ENCODE measurements around the gene B3GNT3. TPM values are rescaled to one million over a fixed set of nuclear protein-coding genes. Genes with fewer than 3 reads are reported as not detected.

B3GNT3 gene
- total RNA-seq, 1 experiment from 2014 or later, result 22.2 TPM

GRCh38 chr19:17802137-17802858 is 7.4 kb downstream of the B3GNT3 start:
- Histone ChIP-seq H4K20me1 (ENCODE audit: insufficient read depth) (no peaks in the 10 kb centered on the region), H3K79me2 (ENCODE audit: insufficient read depth, low read length) (peaks cover 30% of the 10 kb centered on the region; the same call in 1 of the 2 replicates), H3K9me2 (ENCODE audit: insufficient read depth) (no peaks in the 10 kb centered on the region), H3K4me2 (ENCODE audit: low read length) (no peak overlapping the region), H3K9me3 (ENCODE audit: control insufficient read depth in 1 of 2, insufficient read depth in 1 of 2, low read depth in 1 of 2, low read length in 2 of 2) (no peaks in the 10 kb centered on the region), H3K9ac (ENCODE audit: low read length) (no peak overlapping the region), H3K4me3 (replicated peaks in 1 of 2; ENCODE audit: low read depth in 1 of 2, low read length in 2 of 2) (no peak overlapping the region), H2AFZ (ENCODE audit: low read depth, low read length, poor library complexity, severe bottlenecking) (no peak overlapping the region), H3K4me1 (ENCODE audit: control insufficient read depth in 1 of 2, insufficient read depth in 2 of 2, low read length in 2 of 2) (peaks cover 12 to 44% of the 10 kb centered on the region in 2 experiments), H3K27ac (ENCODE audit: low read depth, low read length) (no peak overlapping the region), H3K36me3 (ENCODE audit: control insufficient read depth in 1 of 2, insufficient read depth in 2 of 2, low read length in 2 of 2) (no peaks in the 10 kb centered on the region), H3K27me3 (ENCODE audit: insufficient read depth, low read length) (no peaks in the 10 kb centered on the region)
- CTCF ChIA-PET, result no interaction called here
- no TSS peak for BruUV-seq (replicated peaks)
- RAD21 ChIA-PET (ENCODE audit: low non-redundant PET in 1 of 2, low total read pairs in 2 of 2, uncharacterized antibody in 2 of 2, unreplicated experiment in 2 of 2), result interaction anchor here in 1 of 2 experiments (0.6 kb wide), 1 partner anchor 28 kb away, joined by 3 read pairs; no protein-coding TSS in a partner anchor
- intact Hi-C loops (cut with micrococcal nuclease), result no loop called here
- POLR2A ChIA-PET, result interaction anchor here (1.1 kb wide), 1 partner anchor 57 kb away, joined by 5 read pairs; the partner anchor contains the start of gene RPL18A
- ATAC-seq, result no peak
- no peak for DNase-seq (ENCODE audit: low read depth, low spot score)
- TF ChIP-seq ATF3 (IDR thresholded peaks at IDR 0.05) (no peak), FOSL1 (IDR thresholded peaks at IDR 0.05; ENCODE audit: low read depth) (no peak), CBX3 (IDR thresholded peaks at IDR 0.05; ENCODE audit: low read depth) (no peak), JUND (IDR thresholded peaks at IDR 0.05) (no peak), CEBPB (IDR thresholded peaks at IDR 0.05; ENCODE audit: low read depth) (no peak), ZFX (IDR thresholded peaks at IDR 0.05) (no peak), ZBTB33 (IDR thresholded peaks at IDR 0.05; ENCODE audit: extremely low read depth, insufficient replicate concordance, low read length) (no peak), TCF7L2 (IDR thresholded peaks at IDR 0.05; ENCODE audit: borderline replicate concordance, extremely low read depth, insufficient read depth, insufficient read length) (no peak), POLR2AphosphoS5 (IDR thresholded peaks at IDR 0.05; ENCODE audit: low read depth, low read length) (no peak), RAD21 (IDR thresholded peaks at IDR 0.05; ENCODE audit: low read depth) (no peak), REST (IDR thresholded peaks at IDR 0.05; ENCODE audit: low read depth) (no peak), POLR2A (IDR thresholded peaks at IDR 0.05; ENCODE audit: borderline replicate concordance, extremely low read depth, insufficient read depth, insufficient read length) (no peak), EGR1 (IDR thresholded peaks at IDR 0.05; ENCODE audit: low read depth) (no peak), MAX (IDR thresholded peaks at IDR 0.05) (no peak), CTCF (IDR thresholded peaks at IDR 0.05 in 2 of 3, conservative IDR thresholded peaks at IDR 0.05 in 1 of 3; ENCODE audit: borderline replicate concordance in 1 of 3, insufficient read depth in 1 of 3, low read depth in 2 of 3, low read length in 2 of 3) (no peak), EZH2 (IDR thresholded peaks at IDR 0.05) (no peak), SIN3A (IDR thresholded peaks at IDR 0.05; ENCODE audit: low read depth) (no peak), ELF1 (IDR thresholded peaks at IDR 0.05; ENCODE audit: borderline replicate concordance, low read depth) (no peak)

Data from HCT116 (cell line).